LNCaP clone FGC (cell line): Measurements from ENCODE around the gene DMKN.

Source experiments
- DNase-seq: peaks from one replicate; pipeline ENCODE4 v3.0.0-alpha.2; 2011; ENCODE audit warnings: low read depth
- H3K4me3 ChIP-seq: 2 replicates; pipeline ENCODE4 v1.5.1; 2011; ENCODE audit warnings: mild to moderate bottlenecking, low read depth, low read length, control low read depth
- TF ChIP-seq, protein P1 (sequence below): IDR thresholded peaks from 2 replicates; pipeline ENCODE4 v1.5.1; 2012; ENCODE audit warnings: mild to moderate bottlenecking; ENCODE audit not compliant: control insufficient read depth, insufficient read depth; ENCODE audit errors: extremely low read depth

The DMKN gene

DNA sequence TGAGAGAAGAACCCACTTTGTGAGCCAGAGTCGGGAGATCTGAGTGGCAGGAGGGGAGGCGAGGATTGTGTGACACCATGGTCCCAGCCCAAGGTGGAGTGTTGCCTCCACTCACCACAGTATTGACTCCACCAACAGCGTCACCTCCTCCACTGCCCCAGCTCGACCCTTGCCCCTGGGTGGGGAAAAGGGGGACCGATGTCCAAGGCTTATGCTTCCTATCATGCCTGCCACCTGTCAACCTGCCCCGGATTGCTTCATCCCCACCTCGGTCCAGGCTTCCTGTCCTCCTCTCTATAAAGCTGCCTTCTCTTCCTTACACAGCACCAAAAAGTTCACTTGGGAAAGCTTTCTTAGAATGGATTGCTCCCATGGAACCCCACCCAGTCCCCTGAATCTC is 7.4 kb downstream of the DMKN start:
- TF ChIP-seq, protein P1, sequence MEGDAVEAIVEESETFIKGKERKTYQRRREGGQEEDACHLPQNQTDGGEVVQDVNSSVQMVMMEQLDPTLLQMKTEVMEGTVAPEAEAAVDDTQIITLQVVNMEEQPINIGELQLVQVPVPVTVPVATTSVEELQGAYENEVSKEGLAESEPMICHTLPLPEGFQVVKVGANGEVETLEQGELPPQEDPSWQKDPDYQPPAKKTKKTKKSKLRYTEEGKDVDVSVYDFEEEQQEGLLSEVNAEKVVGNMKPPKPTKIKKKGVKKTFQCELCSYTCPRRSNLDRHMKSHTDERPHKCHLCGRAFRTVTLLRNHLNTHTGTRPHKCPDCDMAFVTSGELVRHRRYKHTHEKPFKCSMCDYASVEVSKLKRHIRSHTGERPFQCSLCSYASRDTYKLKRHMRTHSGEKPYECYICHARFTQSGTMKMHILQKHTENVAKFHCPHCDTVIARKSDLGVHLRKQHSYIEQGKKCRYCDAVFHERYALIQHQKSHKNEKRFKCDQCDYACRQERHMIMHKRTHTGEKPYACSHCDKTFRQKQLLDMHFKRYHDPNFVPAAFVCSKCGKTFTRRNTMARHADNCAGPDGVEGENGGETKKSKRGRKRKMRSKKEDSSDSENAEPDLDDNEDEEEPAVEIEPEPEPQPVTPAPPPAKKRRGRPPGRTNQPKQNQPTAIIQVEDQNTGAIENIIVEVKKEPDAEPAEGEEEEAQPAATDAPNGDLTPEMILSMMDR: no peak
- DNase-seq: no peak
- no peak overlapping the region for H3K4me3 ChIP-seq

DNA sequence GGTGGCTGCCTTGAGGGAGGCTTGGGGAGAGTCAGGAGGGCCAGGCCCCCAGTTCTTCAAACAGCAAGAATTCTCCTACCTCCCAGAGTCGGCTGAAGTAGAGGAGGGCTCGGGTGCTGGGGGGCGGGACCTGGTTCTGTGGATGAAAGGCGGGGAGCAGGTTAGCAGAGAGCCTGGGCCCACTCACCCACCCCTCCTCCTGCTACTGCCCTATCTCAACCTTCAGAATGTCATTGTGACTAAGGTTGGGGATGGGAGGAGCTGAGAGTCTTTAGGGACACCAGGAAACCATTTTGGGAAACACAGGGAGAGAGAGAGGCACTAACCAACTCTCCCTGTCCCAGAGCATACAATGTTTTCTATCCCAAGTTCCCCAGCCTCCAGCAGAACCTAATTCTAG is 10.7 kb downstream of the DMKN start:
- TF ChIP-seq, protein P1: no peak
- H3K4me3 ChIP-seq: no peak overlapping the region
- no peak for DNase-seq

DNA sequence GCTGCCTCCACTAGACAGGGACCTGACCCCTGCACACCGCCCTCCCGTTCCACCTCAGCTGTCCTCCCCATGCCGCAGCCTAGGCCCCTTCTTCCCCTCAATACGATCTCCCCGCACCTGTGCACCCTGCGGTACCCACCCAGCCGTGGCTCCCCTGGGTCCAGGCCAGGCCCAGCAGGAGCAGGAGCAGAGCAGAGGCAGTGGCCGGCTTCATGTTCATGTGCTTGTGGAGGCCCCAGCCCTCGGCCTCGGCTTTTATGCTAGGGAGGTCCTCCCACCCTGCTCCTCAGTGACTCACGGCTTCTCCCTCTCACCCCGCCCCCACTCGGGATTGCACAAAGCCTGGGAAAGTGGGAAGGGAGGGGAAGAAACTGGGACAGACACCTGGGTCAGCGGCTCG is 11.8 kb downstream of the DMKN start:
- TF ChIP-seq, protein P1: no peak
- H3K4me3 ChIP-seq: no peak overlapping the region
- DNase-seq: no peak

DNA sequence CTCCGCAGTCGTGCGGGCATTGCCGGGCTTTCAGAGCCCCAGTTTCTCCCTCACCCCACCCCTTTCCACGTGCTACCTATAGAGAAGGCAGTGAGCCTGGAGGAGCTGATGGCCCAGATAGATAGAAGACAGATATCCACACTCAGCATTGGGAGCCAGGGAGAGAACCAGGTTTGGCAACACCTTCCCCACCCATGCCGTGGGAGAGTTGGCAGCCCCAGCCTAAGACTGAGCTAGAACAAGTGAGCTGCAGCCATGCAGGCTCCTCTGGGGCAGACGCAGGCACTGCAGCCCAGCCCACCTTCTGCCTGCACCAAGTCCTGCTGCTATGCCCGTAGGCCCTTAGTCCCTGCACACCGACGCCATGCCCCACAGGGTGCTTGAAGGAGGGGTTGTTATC is 12.8 kb downstream of the DMKN start:
- no peak for DNase-seq
- H3K4me3 ChIP-seq: no peak overlapping the region
- TF ChIP-seq, protein P1: no peak

DNA sequence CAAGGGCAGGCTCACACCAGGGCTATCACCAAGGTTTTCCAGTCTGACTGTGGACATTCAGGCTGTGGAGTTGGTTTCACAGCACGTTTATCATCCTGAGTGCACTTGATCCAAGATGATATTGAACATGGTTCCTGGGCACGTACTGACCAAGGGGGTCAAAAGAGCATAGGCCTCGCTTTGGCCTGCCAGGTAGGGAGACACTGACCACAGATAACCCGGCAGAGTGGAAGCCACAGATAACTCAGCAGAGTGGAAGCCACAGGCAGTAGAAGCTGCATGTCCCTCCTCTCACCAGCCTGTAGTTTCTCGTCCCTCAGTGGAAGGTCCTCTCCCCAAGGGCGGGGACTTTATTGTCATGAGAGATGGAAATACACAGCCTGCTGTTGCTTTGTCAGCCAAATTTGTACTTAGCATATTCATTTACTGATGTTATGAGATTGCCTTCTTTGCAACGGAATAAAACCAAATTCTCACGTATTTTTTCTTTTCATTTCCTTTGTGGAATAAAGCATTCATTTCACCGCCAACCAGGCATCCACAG is 14.4 kb downstream of the DMKN start:
- no peak overlapping the region for H3K4me3 ChIP-seq
- no peak for DNase-seq
- TF ChIP-seq, protein P1: no peak

DNA sequence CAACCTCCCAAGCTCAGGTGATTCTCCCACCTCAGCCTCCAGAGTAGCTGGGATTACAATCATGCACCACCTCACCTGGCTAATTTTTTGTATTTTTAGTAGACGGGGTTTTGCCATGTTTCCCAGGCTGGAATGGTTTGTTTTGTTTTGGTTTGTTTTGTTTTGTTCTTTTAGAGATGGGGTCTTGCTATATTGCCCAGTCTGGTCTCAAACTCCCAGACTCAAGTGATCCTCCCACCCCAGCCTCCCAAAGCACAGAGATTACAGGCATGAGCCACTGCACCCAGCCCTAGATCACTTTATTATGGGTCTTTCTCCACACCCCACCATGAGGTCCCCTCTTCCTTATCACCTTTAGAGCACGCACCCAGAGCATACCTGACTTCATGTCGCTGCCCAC is 15.2 kb downstream of the DMKN start:
- no peak for DNase-seq
- TF ChIP-seq, protein P1: no peak
- no peak overlapping the region for H3K4me3 ChIP-seq

DNA sequence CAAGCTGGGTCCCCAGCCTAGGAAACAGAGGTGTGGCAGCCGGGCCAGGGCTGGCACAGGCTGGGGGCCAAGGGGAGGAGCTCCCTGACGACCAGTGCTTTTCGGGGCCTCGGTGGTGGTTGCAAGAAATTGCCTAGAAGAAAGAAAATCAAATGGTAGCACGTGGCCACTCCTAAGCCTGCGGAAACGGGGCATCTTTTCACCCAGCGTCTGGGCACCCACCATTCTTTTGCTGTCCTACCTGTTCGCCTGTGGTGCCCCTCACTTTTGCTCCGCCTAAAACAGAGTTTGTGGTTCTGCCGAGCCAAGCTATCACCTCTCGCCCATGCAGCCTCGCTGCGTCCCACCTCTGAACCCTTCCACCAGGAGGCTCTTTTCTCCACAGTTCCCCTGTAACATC is 16.0 kb downstream of the DMKN start:
- DNase-seq: no peak
- no peak overlapping the region for H3K4me3 ChIP-seq
- TF ChIP-seq, protein P1: no peak
